Spleen (tissue), 7 donors: ENCODE data around the gene VCPKMT.

Experiments
- POLR2A ChIP-seq, 3 donors: fragments of 450-650 bp; IDR thresholded peaks; one replicate each; pipeline ENCODE4 v1.5.1; 2017; ENCODE audit warnings: antibody characterized with exemption in 3 of 3, mild to moderate bottlenecking in 1 of 3
- POLR2AphosphoS5 ChIP-seq, 3 donors: sonication (generic); formaldehyde crosslinking; IDR thresholded peaks; one replicate each; pipeline ENCODE4 v1.5.1; 2017; ENCODE audit warnings: antibody characterized with exemption in 3 of 3
- TF ChIP-seq, protein P1 (sequence below), 11 experiments: fragments of 200-600 bp in 7 of 11; fragments of 450-650 bp in 4 of 11; sonication (generic) in 4 of 11; IDR thresholded peaks in 8 of 11; conservative IDR thresholded peaks in 3 of 11; 1 replicate in 7 of 11; 2 replicates in 4 of 11; pipeline versions ENCODE4 v1.4.0 to v1.8.0; 2016 to 2021; ENCODE audit warnings: antibody characterized with exemption in 11 of 11, inconsistent platforms in 4 of 11, mild to moderate bottlenecking in 1 of 11
- donor health status: DM: no; HTN: no; CAD: no; lungs with moderate emphysema.
- donor health status: DM: no; HTN: no; CAD: no.
- donor health status: DM: no; HTN: no; CAD: no.

DNA sequence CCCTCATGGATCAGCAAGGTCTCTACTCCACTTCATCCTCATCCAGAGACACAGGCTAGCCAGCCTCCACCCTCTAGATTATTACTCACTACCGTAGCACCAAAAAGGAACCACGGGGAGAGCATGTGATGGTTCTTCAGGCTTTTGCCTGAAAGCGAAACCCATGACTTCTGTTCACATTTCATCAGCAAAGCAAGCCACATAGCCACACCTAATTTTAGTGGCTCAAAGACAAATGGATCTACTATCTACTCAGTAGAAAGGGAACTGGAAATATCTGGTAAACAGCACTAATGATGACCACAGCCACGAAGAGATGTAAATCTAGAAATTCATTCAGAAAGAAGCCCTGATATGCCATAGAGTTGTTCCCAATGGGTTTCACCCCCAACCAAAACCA, 51.4 kb downstream of the VCPKMT start:
- TF ChIP-seq POLR2A (IDR thresholded peaks at IDR 0.05): no peak
- TF ChIP-seq, protein P1, sequence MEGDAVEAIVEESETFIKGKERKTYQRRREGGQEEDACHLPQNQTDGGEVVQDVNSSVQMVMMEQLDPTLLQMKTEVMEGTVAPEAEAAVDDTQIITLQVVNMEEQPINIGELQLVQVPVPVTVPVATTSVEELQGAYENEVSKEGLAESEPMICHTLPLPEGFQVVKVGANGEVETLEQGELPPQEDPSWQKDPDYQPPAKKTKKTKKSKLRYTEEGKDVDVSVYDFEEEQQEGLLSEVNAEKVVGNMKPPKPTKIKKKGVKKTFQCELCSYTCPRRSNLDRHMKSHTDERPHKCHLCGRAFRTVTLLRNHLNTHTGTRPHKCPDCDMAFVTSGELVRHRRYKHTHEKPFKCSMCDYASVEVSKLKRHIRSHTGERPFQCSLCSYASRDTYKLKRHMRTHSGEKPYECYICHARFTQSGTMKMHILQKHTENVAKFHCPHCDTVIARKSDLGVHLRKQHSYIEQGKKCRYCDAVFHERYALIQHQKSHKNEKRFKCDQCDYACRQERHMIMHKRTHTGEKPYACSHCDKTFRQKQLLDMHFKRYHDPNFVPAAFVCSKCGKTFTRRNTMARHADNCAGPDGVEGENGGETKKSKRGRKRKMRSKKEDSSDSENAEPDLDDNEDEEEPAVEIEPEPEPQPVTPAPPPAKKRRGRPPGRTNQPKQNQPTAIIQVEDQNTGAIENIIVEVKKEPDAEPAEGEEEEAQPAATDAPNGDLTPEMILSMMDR (IDR thresholded peaks at IDR 0.05 in 8 of 11, conservative IDR thresholded peaks at IDR 0.05 in 3 of 11): no peak
- peak in 1 of 3 donors; percentile 66 for TF ChIP-seq POLR2AphosphoS5 (IDR thresholded peaks at IDR 0.05)
